Measurements from ENCODE around the gene NEK11.

DNA sequence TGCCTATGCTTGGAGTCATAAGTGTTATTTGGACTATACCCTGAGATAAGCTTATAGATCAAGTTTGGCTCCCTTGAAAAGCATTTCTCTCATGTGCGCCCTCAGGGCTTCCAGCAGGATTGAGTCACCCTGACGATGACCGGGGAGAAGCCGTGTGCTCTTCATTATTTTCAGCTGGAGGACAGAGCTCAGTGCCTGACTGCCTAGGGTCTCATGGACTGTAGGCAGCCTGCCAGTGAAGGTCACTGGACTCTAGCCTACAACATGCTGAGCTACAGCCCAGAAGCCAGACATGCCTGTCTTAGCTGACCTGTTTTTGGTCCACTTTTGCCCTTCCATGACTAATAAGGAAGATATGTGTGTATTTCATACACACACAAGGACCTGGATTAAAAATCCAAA, 323.3 kb downstream of the NEK11 start:
- TF ChIP-seq, protein P1, sequence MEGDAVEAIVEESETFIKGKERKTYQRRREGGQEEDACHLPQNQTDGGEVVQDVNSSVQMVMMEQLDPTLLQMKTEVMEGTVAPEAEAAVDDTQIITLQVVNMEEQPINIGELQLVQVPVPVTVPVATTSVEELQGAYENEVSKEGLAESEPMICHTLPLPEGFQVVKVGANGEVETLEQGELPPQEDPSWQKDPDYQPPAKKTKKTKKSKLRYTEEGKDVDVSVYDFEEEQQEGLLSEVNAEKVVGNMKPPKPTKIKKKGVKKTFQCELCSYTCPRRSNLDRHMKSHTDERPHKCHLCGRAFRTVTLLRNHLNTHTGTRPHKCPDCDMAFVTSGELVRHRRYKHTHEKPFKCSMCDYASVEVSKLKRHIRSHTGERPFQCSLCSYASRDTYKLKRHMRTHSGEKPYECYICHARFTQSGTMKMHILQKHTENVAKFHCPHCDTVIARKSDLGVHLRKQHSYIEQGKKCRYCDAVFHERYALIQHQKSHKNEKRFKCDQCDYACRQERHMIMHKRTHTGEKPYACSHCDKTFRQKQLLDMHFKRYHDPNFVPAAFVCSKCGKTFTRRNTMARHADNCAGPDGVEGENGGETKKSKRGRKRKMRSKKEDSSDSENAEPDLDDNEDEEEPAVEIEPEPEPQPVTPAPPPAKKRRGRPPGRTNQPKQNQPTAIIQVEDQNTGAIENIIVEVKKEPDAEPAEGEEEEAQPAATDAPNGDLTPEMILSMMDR (IDR thresholded peaks at IDR 0.05): no peak
- no peak for TF ChIP-seq POLR2A (IDR thresholded peaks at IDR 0.05)
